PC-9 (cell line): ENCODE results near the gene FBXO10.

ENCODE experiments used
- CTCF ChIP-seq: fragments of 200-600 bp; sonication (generic); conservative IDR thresholded peaks from 2 replicates; pipeline ENCODE4 v1.6.1; 2017; ENCODE audit warnings: mixed run types, antibody characterized with exemption, mild to moderate bottlenecking, moderate library complexity
- EZH2 ChIP-seq: fragments of 200-600 bp; sonication (generic); IDR thresholded peaks from 2 replicates; pipeline ENCODE4 v1.8.0; 2017; ENCODE audit warnings: antibody characterized with exemption, low read depth

DNA sequence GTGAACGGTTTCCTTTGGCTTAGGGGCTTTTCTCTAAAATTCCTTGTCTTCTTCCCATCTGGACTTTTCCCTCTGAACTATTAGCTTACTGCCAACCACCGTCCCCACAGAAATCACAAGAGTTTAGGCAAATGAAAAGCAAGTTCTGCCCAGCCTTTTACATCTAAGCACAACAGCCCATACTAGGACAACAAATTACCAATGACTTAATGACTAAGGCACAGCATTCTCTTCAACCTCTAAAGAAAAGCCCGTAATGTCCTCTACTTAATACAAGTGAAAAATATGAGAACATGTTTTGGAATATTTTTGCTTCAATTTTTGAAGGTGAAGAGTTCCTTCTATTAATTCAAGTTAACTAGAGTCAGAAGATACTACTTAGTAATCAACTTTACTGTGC, 112.2 kb downstream of the FBXO10 start:
- TF ChIP-seq CTCF (no peak), EZH2 (no peak)
